Left lung (tissue), 10 donors: Measurements from ENCODE around the gene ERO1A. TPM values are rescaled to one million over a fixed set of nuclear protein-coding genes. Genes with fewer than 3 reads are reported as not detected.

ENCODE experiments used
- ATAC-seq: fragments of 200-7000 bp; cut with Tn5 transposase; one replicate; pipeline ENCODE4 v1.9.1; 2020; ENCODE audit warnings: moderate library complexity
- DNase-seq, 4 donors: peaks; one replicate each; pipeline ENCODE4 v3.0.0-alpha.2; 2013 to 2020
- H3K27ac ChIP-seq, 2 donors: fragments of 200-600 bp; sonication (generic) in 1 of 2; one replicate each; pipeline versions ENCODE4 v1.5.0 to v1.8.0; 2020 to 2021
- H3K27me3 ChIP-seq, 2 donors: fragments of 200-600 bp; sonication (generic) in 1 of 2; one replicate each; pipeline versions ENCODE4 v1.5.0 to v1.8.0; 2020 to 2021
- H3K36me3 ChIP-seq, 2 donors: fragments of 200-600 bp; sonication (generic) in 1 of 2; one replicate each; pipeline versions ENCODE4 v1.5.0 to v1.8.0; 2020 to 2021
- H3K4me1 ChIP-seq, 2 donors: fragments of 200-600 bp; one replicate each; pipeline ENCODE4 v1.8.0; 2021
- H3K4me3 ChIP-seq, 2 donors: fragments of 200-600 bp; sonication (generic) in 1 of 2; one replicate each; pipeline versions ENCODE4 v1.5.0 to v1.8.0; 2020 to 2021; ENCODE audit warnings: mild to moderate bottlenecking in 1 of 2
- H3K9me3 ChIP-seq, 2 donors: fragments of 200-600 bp; sonication (generic) in 1 of 2; one replicate each; pipeline versions ENCODE4 v1.5.0 to v1.8.0; 2020 to 2021
- CTCF ChIP-seq, 2 donors: fragments of 200-600 bp; sonication (generic) in 1 of 2; IDR thresholded peaks; one replicate each; pipeline versions ENCODE4 v1.5.0 to v1.8.0; 2021; ENCODE audit warnings: antibody characterized with exemption in 2 of 2
- intact Hi-C, 2 donors: fragments of 100-400 bp; cut with DNase I; formaldehyde crosslinking; loops; one replicate each; pipeline versions ENCODE4 v1.11.2 to v1.14.2; 2022
- polyA plus RNA-seq, 6 donors: library from polyadenylated mRNA; unstranded; fragments of 120-200 nt; gene quantifications; one replicate each; pipeline ENCODE4 v1.2.1, GENCODE V29; 2013; ENCODE audit not compliant: insufficient read length in 6 of 6
- total RNA-seq, 2 donors: library from RNA; stranded (reverse); fragmentation: NEBNext Ultra II Directional; extraction: Animal tissue kit (Norgen Biotek cat#: 25700); gene quantifications; one replicate each; pipeline ENCODE4 v1.2.1, GENCODE V29; 2021
- donor health status: DM: no; HTN: yes; CAD: no.
- donor health status: DM: no; HTN: no; CAD: no.

Gene ERO1A
- total and polyA plus RNA-seq, 8 donors: 27.5 to 70.6 (median 31.6) TPM

- intact Hi-C loops: no loop called here
- peak overlapping the region; percentile 92 to 93 for H3K27ac ChIP-seq
- peak; percentile 47 for ATAC-seq
- H3K36me3 ChIP-seq: peaks cover 0 to 30% of the 10 kb centered on the region in 2 donors
- peak overlapping the region; percentile 56 to 95 for H3K4me3 ChIP-seq
- H3K27me3 ChIP-seq: no peaks in the 10 kb centered on the region
- DNase-seq: no peak
- H3K9me3 ChIP-seq: no peaks in the 10 kb centered on the region
- H3K4me1 ChIP-seq: peaks cover 16 to 70% of the 10 kb centered on the region in 2 donors
- TF ChIP-seq CTCF (IDR thresholded peaks at IDR 0.05): no peak
Measured at GRCh38 chr14:52706286-52706685, 10.9 kb upstream of the ERO1A start.

GRCh38 chr14:52703664-52704063, 8.3 kb upstream of the ERO1A start:
- Histone ChIP-seq H3K36me3 (peaks cover 0 to 3% of the 10 kb centered on the region in 2 donors), H3K4me3 (no peak overlapping the region), H3K27ac (peak overlapping the region; percentile 54 to 62), H3K9me3 (no peaks in the 10 kb centered on the region), H3K4me1 (peaks cover 10 to 62% of the 10 kb centered on the region in 2 donors), H3K27me3 (no peaks in the 10 kb centered on the region)
- TF ChIP-seq CTCF (IDR thresholded peaks at IDR 0.05): no peak
- no peak for DNase-seq
- ATAC-seq: no peak
- intact Hi-C loops: no loop called here

- Histone ChIP-seq H3K9me3 (no peaks in the 10 kb centered on the region), H3K36me3 (no peaks in the 10 kb centered on the region), H3K27me3 (no peaks in the 10 kb centered on the region), H3K4me3 (no peak overlapping the region), H3K4me1 (peaks cover 6 to 58% of the 10 kb centered on the region in 2 donors), H3K27ac (peak overlapping the region; percentile 54 to 62)
- intact Hi-C loops: no loop called here
- peak in 1 of 4 donors; percentile 80 for DNase-seq
- TF ChIP-seq CTCF (IDR thresholded peaks at IDR 0.05): no peak
- ATAC-seq: peak; percentile 52
Measured at GRCh38 chr14:52703225-52703624, 7.9 kb upstream of the ERO1A start.

GRCh38 chr14:52701223-52701622, 5.9 kb upstream of the ERO1A start:
- no peak for DNase-seq
- H3K27ac ChIP-seq: peak overlapping the region; percentile 62 to 68
- no peak for TF ChIP-seq CTCF (IDR thresholded peaks at IDR 0.05)
- H3K4me3 ChIP-seq: no peak overlapping the region
- peaks cover 0 to 64% of the 10 kb centered on the region in 2 donors for H3K4me1 ChIP-seq
- no peaks in the 10 kb centered on the region for H3K9me3 ChIP-seq
- no peaks in the 10 kb centered on the region for H3K36me3 ChIP-seq
- intact Hi-C loops: no loop called here
- H3K27me3 ChIP-seq: no peaks in the 10 kb centered on the region
- ATAC-seq: no peak

- no peak for TF ChIP-seq CTCF (IDR thresholded peaks at IDR 0.05)
- Histone ChIP-seq H3K9me3 (no peaks in the 10 kb centered on the region), H3K4me3 (no peak overlapping the region), H3K4me1 (peaks cover 0 to 62% of the 10 kb centered on the region in 2 donors), H3K36me3 (no peaks in the 10 kb centered on the region), H3K27ac (peak overlapping the region; percentile 62 to 68), H3K27me3 (no peaks in the 10 kb centered on the region)
- intact Hi-C loops: no loop called here
- ATAC-seq (peak; percentile 62), DNase-seq (peak in 1 of 4 donors; percentile 44)
Measured at GRCh38 chr14:52700701-52701172, 5.4 kb upstream of the ERO1A start.
